ENCODE results near the gene ATG10. TPM values are rescaled to one million over a fixed set of nuclear protein-coding genes. Genes with fewer than 3 reads are reported as not detected.

ATG10 gene
- total and polyA plus RNA-seq, 2 of the 8 experiments (the other 6 are each of a cell fraction or from before 2014, with no cell fraction given): 3.7 to 8.8 TPM

GRCh38 chr5:81961651-81962440 lies 10.0 kb upstream of the ATG10 start:
- FAIRE-seq: no peak
- CTCF ChIA-PET (ENCODE audit: partially characterized antibody): interaction anchor here (1.1 kb wide), 1 partner anchor 105 kb away, joined by 3 read pairs; no protein-coding TSS in a partner anchor
- H3K4ac ChIP-seq (replicated peaks; ENCODE audit: insufficient read length, low read depth, low read length): no peak overlapping the region
- TF ChIP-seq GTF2F1 (IDR thresholded peaks at IDR 0.05; ENCODE audit: borderline replicate concordance, low read depth, low read length) (no peak), CEBPB (IDR thresholded peaks at IDR 0.05; ENCODE audit: low read depth, low read length) (no peak), ATF2 (IDR thresholded peaks at IDR 0.05; ENCODE audit: low read length) (no peak), POU5F1 (IDR thresholded peaks at IDR 0.05; ENCODE audit: low read depth, low read length) (no peak), BRCA1 (IDR thresholded peaks at IDR 0.05; ENCODE audit: low read depth, low read length) (no peak), SUZ12 (IDR thresholded peaks at IDR 0.05; ENCODE audit: low read length) (no peak), RFX5 (IDR thresholded peaks at IDR 0.05; ENCODE audit: borderline replicate concordance, low read depth, low read length) (no peak), KDM5A (IDR thresholded peaks at IDR 0.05; ENCODE audit: low read length) (no peak), CBX8 (IDR thresholded peaks at IDR 0.05; ENCODE audit: borderline replicate concordance, low read depth, low read length) (no peak), FOSL1 (IDR thresholded peaks at IDR 0.05; ENCODE audit: insufficient read depth, low read depth, low read length) (no peak), SP1 (IDR thresholded peaks at IDR 0.05; ENCODE audit: low read depth, low read length) (no peak), CHD2 (IDR thresholded peaks at IDR 0.05; ENCODE audit: low read length) (no peak)

More at GRCh38 chr5:81961651-81962440, 10.0 kb upstream of the ATG10 start:
- H3K79me1 ChIP-seq (ENCODE audit: low read depth, low read length): no peaks in the 10 kb centered on the region
- no peak overlapping the region for H2AK5ac ChIP-seq (ENCODE audit: low read depth, low read length)
- H2BK120ac ChIP-seq (replicated peaks; ENCODE audit: low read depth, low read length): no peak overlapping the region
- no peak overlapping the region for H3K56ac ChIP-seq (replicated peaks; ENCODE audit: insufficient read length, low read depth, low read length)
- H3K18ac ChIP-seq (ENCODE audit: extremely low read depth, low read length): no peak overlapping the region
- no peak overlapping the region for H3K9ac ChIP-seq (replicated peaks in 1 of 4; ENCODE audit: extremely low read depth in 1 of 4, low read depth in 3 of 4, low read length in 3 of 4)
- no peaks in the 10 kb centered on the region for H3K23me2 ChIP-seq (ENCODE audit: low read depth, low read length)
- no peak overlapping the region for H4K8ac ChIP-seq (ENCODE audit: extremely low read depth, insufficient read depth, low read length)
- H3K4me3 ChIP-seq (ENCODE audit: extremely low read depth in 1 of 4, insufficient read depth in 2 of 4, low read depth in 3 of 4, low read length in 4 of 4): no peak overlapping the region
- no peak overlapping the region for H3K27ac ChIP-seq (ENCODE audit: low read depth, low read length)
- no peaks in the 10 kb centered on the region for H3K4me1 ChIP-seq (replicated peaks in 1 of 4; ENCODE audit: control insufficient read depth in 3 of 4, insufficient read depth in 4 of 4, low read length in 3 of 4)
- no peaks in the 10 kb centered on the region for H3K36me3 ChIP-seq (ENCODE audit: control insufficient read depth in 2 of 4, insufficient read depth in 4 of 4, low read length in 3 of 4)
- POLR2A ChIA-PET (ENCODE audit: partially characterized antibody): no interaction called here
- H3K4me2 ChIP-seq (ENCODE audit: insufficient read depth in 1 of 2, low read depth in 2 of 2, low read length in 2 of 2): no peak overlapping the region
- H3K79me2 ChIP-seq (ENCODE audit: control insufficient read depth in 1 of 2, insufficient read depth in 2 of 2, low read length in 2 of 2): no peaks in the 10 kb centered on the region
- WGBS, 2 experiments (ENCODE audit: extremely low coverage in 1 of 2, insufficient coverage in 1 of 2, insufficient read length in 1 of 2, insufficient replicate concordance in 2 of 2, low coverage in 1 of 2, low lambda C conversion rate in 2 of 2, missing lambda C conversion rate in 1 of 2): 88% methylated on average over 9 of the region's 9 CpGs; no CpG with 5 or more reads in 1 of the 2 experiments
- no peak overlapping the region for H2BK20ac ChIP-seq (ENCODE audit: low read length)
- H2BK15ac ChIP-seq (ENCODE audit: low read length): no peak overlapping the region
- no peak overlapping the region for H4K5ac ChIP-seq (ENCODE audit: insufficient read length, low read depth, low read length)
- no peak overlapping the region for H2BK12ac ChIP-seq (ENCODE audit: low read depth, low read length)
- no peak overlapping the region; the same call in 1 of the 2 replicates for H2AFZ ChIP-seq (ENCODE audit: low read length)
- no peak overlapping the region for H3K14ac ChIP-seq (ENCODE audit: insufficient read length)
- no peak overlapping the region for H3K23ac ChIP-seq (ENCODE audit: insufficient read length)
- no peak overlapping the region for H2BK5ac ChIP-seq (ENCODE audit: low read depth, low read length)
- H4K20me1 ChIP-seq (replicated peaks in 1 of 2; ENCODE audit: control insufficient read depth in 1 of 2, insufficient read depth in 2 of 2, low read length in 2 of 2): no peaks in the 10 kb centered on the region
- no peaks in the 10 kb centered on the region for H3K9me3 ChIP-seq (ENCODE audit: insufficient read depth in 2 of 2, low read depth in 1 of 2, low read length in 1 of 2)
- H4K91ac ChIP-seq (replicated peaks; ENCODE audit: insufficient read length, low read length): no peak overlapping the region
- H3K27me3 ChIP-seq (replicated peaks in 1 of 4; ENCODE audit: control insufficient read depth in 3 of 4, extremely low read depth in 1 of 4, insufficient read depth in 3 of 4, low read length in 3 of 4): no peaks in the 10 kb centered on the region
- DNase-seq (ENCODE audit: low read depth in 1 of 2, low spot score in 2 of 2): no peak

Data from H1 (cell line).